H1 (cell line): ENCODE data around the gene NXT1. TPM values are rescaled to one million over a fixed set of nuclear protein-coding genes. Genes with fewer than 3 reads are reported as not detected.

Experiments
- CTCF ChIA-PET: fragments of 300-600 bp; sonication (Branson Sonifier 250); formaldehyde crosslinking; loops from one replicate; lab custom pipeline; 2021; ENCODE audit not compliant: partially characterized antibody; lab: Charles Lee
- POLR2A ChIA-PET: fragments of 300-600 bp; sonication (Branson Sonifier 250); formaldehyde crosslinking; loops from one replicate; lab custom pipeline; 2021; ENCODE audit warnings: inconsistent platforms; ENCODE audit not compliant: partially characterized antibody; lab: Charles Lee
- DNase-seq, 2 experiments: peaks; one replicate each; pipeline versions ENCODE4 v3.0.0 to v3.0.0-alpha.2; 2010 to 2022; ENCODE audit warnings: low spot score in 2 of 2, low read depth in 1 of 2, mixed read lengths in 1 of 2
- FAIRE-seq: peaks from 2 replicates; lab custom pipeline; 2011; peaks lifted over from hg19 to GRCh38; lab: Jason Lieb, UNC
- H2AFZ ChIP-seq: 2 replicates; pipeline ENCODE4 v1.8.1; 2012; ENCODE audit warnings: low read length, inconsistent platforms
- H2AK5ac ChIP-seq: 2 replicates; pipeline ENCODE4 v1.6.1; 2013; ENCODE audit warnings: low read depth, low read length
- H2BK120ac ChIP-seq: replicated peaks from 2 replicates; pipeline ENCODE3; 2013; ENCODE audit warnings: low read depth, low read length, inconsistent platforms
- H2BK12ac ChIP-seq: 2 replicates; pipeline ENCODE4 v1.6.1; 2013; ENCODE audit warnings: low read depth, low read length
- H2BK15ac ChIP-seq: 2 replicates; pipeline ENCODE4 v1.6.1; 2013; ENCODE audit warnings: low read length
- H2BK20ac ChIP-seq: 2 replicates; pipeline ENCODE4 v1.6.1; 2013; ENCODE audit warnings: low read length
- H2BK5ac ChIP-seq: 2 replicates; pipeline ENCODE4 v1.6.1; 2013; ENCODE audit warnings: low read depth, low read length
- H3K14ac ChIP-seq: 2 replicates; pipeline ENCODE4 v1.6.1; 2013; ENCODE audit warnings: inconsistent platforms; ENCODE audit not compliant: insufficient read length
- H3K18ac ChIP-seq: 2 replicates; pipeline ENCODE4 v1.6.1; 2013; ENCODE audit warnings: low read length; ENCODE audit errors: extremely low read depth
- H3K23ac ChIP-seq: 2 replicates; pipeline ENCODE4 v1.6.1; 2013; ENCODE audit warnings: inconsistent platforms; ENCODE audit not compliant: insufficient read length
- H3K23me2 ChIP-seq: 2 replicates; pipeline ENCODE4 v1.6.1; 2013; ENCODE audit warnings: low read depth, low read length
- H3K27ac ChIP-seq: 2 replicates; pipeline ENCODE4 v1.6.1; 2011; ENCODE audit warnings: low read depth, low read length, inconsistent platforms
- H3K27me3 ChIP-seq, 4 experiments: replicated peaks in 1 of 4; 1 replicate in 1 of 4; 2 replicates in 3 of 4; pipeline versions ENCODE4 v1.6.1 to v1.8.1; 2011 to 2013; ENCODE audit warnings: low read length in 3 of 4, mild to moderate bottlenecking in 3 of 4, inconsistent platforms in 2 of 4, mixed read lengths in 2 of 4, moderate library complexity in 1 of 4; ENCODE audit not compliant: control insufficient read depth in 3 of 4, insufficient read depth in 3 of 4; ENCODE audit errors: extremely low read depth in 1 of 4
- H3K36me3 ChIP-seq, 4 experiments: 2 replicates each; pipeline versions ENCODE4 v1.6.1 to v1.8.1; 2011 to 2013; ENCODE audit warnings: mild to moderate bottlenecking in 4 of 4, low read length in 3 of 4, moderate library complexity in 2 of 4, control low read depth in 1 of 4, inconsistent platforms in 1 of 4; ENCODE audit not compliant: insufficient read depth in 4 of 4, control insufficient read depth in 2 of 4
- H3K4ac ChIP-seq: replicated peaks from 2 replicates; pipeline ENCODE3; 2013; ENCODE audit warnings: low read length, low read depth, mixed read lengths, inconsistent platforms; ENCODE audit not compliant: insufficient read length
- H3K4me1 ChIP-seq, 4 experiments: replicated peaks in 1 of 4; 1 replicate in 1 of 4; 2 replicates in 3 of 4; pipeline versions ENCODE4 v1.6.1 to v1.8.1; 2011 to 2013; ENCODE audit warnings: low read length in 3 of 4, inconsistent platforms in 2 of 4, mixed read lengths in 1 of 4; ENCODE audit not compliant: insufficient read depth in 4 of 4, control insufficient read depth in 3 of 4
- H3K4me2 ChIP-seq, 2 experiments: 2 replicates each; pipeline versions ENCODE4 v1.6.1 to v1.8.1; 2011 to 2013; ENCODE audit warnings: low read depth in 2 of 2, low read length in 2 of 2, control low read depth in 1 of 2, inconsistent platforms in 1 of 2, mild to moderate bottlenecking in 1 of 2; ENCODE audit not compliant: insufficient read depth in 1 of 2
- H3K4me3 ChIP-seq, 4 experiments: fragments of 200-600, 300-600 bp in 1 of 4; sonication (generic), shearing (Covaris generic), sonication (Bioruptor Twin) in 1 of 4; 2 replicates each; pipeline versions ENCODE4 v1.5.1 to v1.8.1; 2011 to 2016; ENCODE audit warnings: low read length in 4 of 4, low read depth in 3 of 4, control low read depth in 2 of 4, inconsistent platforms in 2 of 4, mild to moderate bottlenecking in 2 of 4, mixed read lengths in 1 of 4, moderate library complexity in 1 of 4; ENCODE audit not compliant: insufficient read depth in 2 of 4; ENCODE audit errors: extremely low read depth in 1 of 4
- H3K56ac ChIP-seq: replicated peaks from 2 replicates; pipeline ENCODE3; 2013; ENCODE audit warnings: low read depth, mild to moderate bottlenecking, mixed read lengths, low read length, inconsistent platforms; ENCODE audit not compliant: insufficient read length
- H3K79me1 ChIP-seq: 2 replicates; pipeline ENCODE4 v1.6.1; 2013; ENCODE audit warnings: low read depth, low read length, control low read depth
- H3K79me2 ChIP-seq, 2 experiments: 2 replicates each; pipeline versions ENCODE4 v1.6.1 to v1.8.1; 2012 to 2013; ENCODE audit warnings: low read length in 2 of 2, mild to moderate bottlenecking in 2 of 2, inconsistent platforms in 1 of 2; ENCODE audit not compliant: insufficient read depth in 2 of 2, control insufficient read depth in 1 of 2
- H3K9ac ChIP-seq, 4 experiments: replicated peaks in 1 of 4; 1 replicate in 1 of 4; 2 replicates in 3 of 4; pipeline versions ENCODE4 v1.6.1 to v1.8.1; 2011 to 2013; ENCODE audit warnings: low read depth in 3 of 4, low read length in 3 of 4, control low read depth in 2 of 4, mild to moderate bottlenecking in 2 of 4, moderate library complexity in 2 of 4, inconsistent platforms in 1 of 4; ENCODE audit errors: extremely low read depth in 1 of 4
- H3K9me3 ChIP-seq, 2 experiments: 2 replicates each; pipeline versions ENCODE4 v1.6.1 to v1.8.1; 2012 to 2013; ENCODE audit warnings: mild to moderate bottlenecking in 2 of 2, moderate library complexity in 2 of 2, control low read depth in 1 of 2, inconsistent platforms in 1 of 2, low read depth in 1 of 2, low read length in 1 of 2, mixed read lengths in 1 of 2; ENCODE audit not compliant: insufficient read depth in 2 of 2
- H4K20me1 ChIP-seq, 2 experiments: replicated peaks in 1 of 2; 2 replicates each; pipeline versions ENCODE3 to v1.8.1; 2011 to 2013; ENCODE audit warnings: inconsistent platforms in 2 of 2, low read length in 2 of 2, mild to moderate bottlenecking in 1 of 2; ENCODE audit not compliant: insufficient read depth in 2 of 2, control insufficient read depth in 1 of 2
- H4K5ac ChIP-seq: 2 replicates; pipeline ENCODE4 v1.6.1; 2013; ENCODE audit warnings: low read length, low read depth, mixed read lengths, inconsistent platforms; ENCODE audit not compliant: insufficient read length
- H4K8ac ChIP-seq: 2 replicates; pipeline ENCODE4 v1.8.0; 2013; ENCODE audit warnings: mild to moderate bottlenecking, moderate library complexity, low read length, inconsistent platforms; ENCODE audit not compliant: insufficient read depth; ENCODE audit errors: extremely low read depth
- H4K91ac ChIP-seq: replicated peaks from 2 replicates; pipeline ENCODE3; 2013; ENCODE audit warnings: low read length, mixed read lengths, inconsistent platforms; ENCODE audit not compliant: insufficient read length
- SIRT6 ChIP-seq: IDR thresholded peaks from one replicate; pipeline ENCODE4 v1.7.1; 2012; ENCODE audit warnings: low read length, inconsistent platforms
- WGBS, 2 experiments: shearing (Covaris generic) in 1 of 2; methylation state at CpG; one replicate each; pipeline versions ENCODE4 v1.1.6 to v1.1.7; 2013 to 2015; ENCODE audit warnings: low lambda C conversion rate in 2 of 2, mixed read lengths in 2 of 2, inconsistent platforms in 1 of 2, low coverage in 1 of 2, missing lambda C conversion rate in 1 of 2; ENCODE audit not compliant: insufficient replicate concordance in 2 of 2, insufficient coverage in 1 of 2, insufficient read length in 1 of 2; ENCODE audit errors: extremely low coverage in 1 of 2, missing lambda C conversion rate in 1 of 2; 5-methylcytosine and 5-hydroxymethylcytosine counted together
- polyA plus RNA-seq, 7 experiments: library from polyadenylated mRNA; depleted of rRNA in 3 of 7; stranded (reverse) in 5 of 7; unstranded in 2 of 7; fragments of >200 nt in 5 of 7; fragments of 200-250 nt in 2 of 7; gene quantifications; 1 replicate in 5 of 7; 2 replicates in 1 of 7; 4 replicates in 1 of 7; pipeline versions ENCODE4 v1.2.1 to v1.2.3, GENCODE V29; 2011 to 2013; ENCODE audit warnings: missing spikeins in 2 of 7, mixed read lengths in 2 of 7
- total RNA-seq: library from RNA; stranded (reverse); fragmentation: NEBNext Ultra II Directional; extraction: Animal tissue kit (Norgen Biotek cat#: 25700); gene quantifications from 2 replicates; pipeline ENCODE4 v1.2.1, GENCODE V29; 2021

Gene NXT1
- total and polyA plus RNA-seq, 2 of the 8 experiments (the other 6 are each of a cell fraction or from before 2014, with no cell fraction given) = 23.1 to 26.5 TPM

DNA sequence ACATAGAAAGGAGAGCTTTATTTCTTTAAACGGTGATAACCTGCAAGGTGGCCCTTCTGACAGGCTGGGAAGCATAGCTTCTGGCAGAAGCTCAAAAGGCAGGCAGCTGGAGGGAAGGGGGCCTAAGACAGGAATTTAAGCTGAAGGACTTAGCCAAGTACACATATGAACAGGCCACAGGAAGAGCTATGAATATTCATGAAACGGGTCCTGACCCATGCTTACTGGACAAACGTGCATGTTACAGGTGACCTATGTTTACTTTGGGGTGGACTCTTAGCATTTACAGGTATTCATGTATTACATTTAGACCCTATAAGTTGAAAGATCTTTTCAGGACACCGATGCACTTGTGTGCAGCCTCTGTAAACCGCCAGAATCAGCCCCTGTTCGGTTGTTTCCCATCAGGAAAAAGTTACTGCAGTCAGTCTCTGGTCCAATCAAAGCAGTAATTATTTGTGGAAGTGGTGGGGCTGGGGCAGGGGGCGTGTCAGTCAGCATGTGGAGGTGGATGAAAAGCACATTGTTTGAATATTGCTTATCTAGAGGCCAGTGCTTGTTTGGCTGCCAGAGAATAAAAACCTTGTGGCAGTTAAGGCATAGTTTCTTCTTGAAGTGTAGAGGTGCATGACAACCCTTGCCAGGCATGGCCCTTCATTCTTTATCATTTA, 8.5 kb downstream of the NXT1 start:
- Histone ChIP-seq H3K79me2 (peaks cover 0 to 15% of the 10 kb centered on the region in 2 experiments; a peak in 3 of 4 replicates), H3K23ac (no peak overlapping the region), H3K4ac (no peak overlapping the region), H3K79me1 (peaks cover 7% of the 10 kb centered on the region; the same call in 1 of the 2 replicates), H3K18ac (no peak overlapping the region), H2AK5ac (no peak overlapping the region), H2AFZ (no peak overlapping the region), H2BK12ac (no peak overlapping the region), H3K27me3 (no peaks in the 10 kb centered on the region), H3K9ac (no peak overlapping the region), H3K4me2 (peak overlapping the region in 1 of 2 experiments; percentile 98; a peak in 1 of 4 replicates), H2BK5ac (no peak overlapping the region), H3K4me1 (peaks cover 5 to 16% (median 10%) of the 10 kb centered on the region in 4 experiments; a peak in 6 of 7 replicates), H3K9me3 (no peaks in the 10 kb centered on the region), H3K36me3 (peaks cover 0 to 8% (median 8%) of the 10 kb centered on the region in 4 experiments; a peak in 6 of 8 replicates), H4K8ac (no peak overlapping the region), H3K56ac (no peak overlapping the region), H2BK120ac (no peak overlapping the region), H3K14ac (no peak overlapping the region), H3K23me2 (peaks cover 15% of the 10 kb centered on the region; the same call in 1 of the 2 replicates), H4K5ac (no peak overlapping the region), H3K4me3 (no peak overlapping the region), H3K27ac (no peak overlapping the region), H2BK20ac (no peak overlapping the region), H4K20me1 (peaks cover 8% of the 10 kb centered on the region in 2 experiments), H2BK15ac (no peak overlapping the region), H4K91ac (peak overlapping the region; percentile 6)
- no peak for TF ChIP-seq SIRT6
- POLR2A ChIA-PET = interaction anchor here (1.3 to 1.6 kb wide), 3 partner anchors 8 to 20 kb away, joined by 3 to 14 read pairs (median 3); partner anchors contain the start of gene NXT1
- WGBS, 2 experiments = 79% methylated on average over 7 of the region's 7 CpGs; no CpG with 5 or more reads in 1 of the 2 experiments
- DNase-seq (no peak), FAIRE-seq (no peak)
- CTCF ChIA-PET = interaction anchor here (1.0 to 4.4 kb wide), 5 partner anchors 16 to 61 kb away, joined by 3 to 15 read pairs (median 4); no protein-coding TSS in a partner anchor
